GM12878 (cell line): ENCODE results near the gene ECM1. TPM values are rescaled to one million over a fixed set of nuclear protein-coding genes. Genes with fewer than 3 reads are reported as not detected.

Source experiments
- BCLAF1 ChIP-seq: fragments of 450-650 bp; IDR thresholded peaks from 2 replicates; pipeline ENCODE4 v1.6.1; 2017; ENCODE audit warnings: antibody characterized with exemption, mild to moderate bottlenecking, moderate library complexity
- BHLHE40 ChIP-seq, 2 experiments: fragments of 450-650 bp in 1 of 2; IDR thresholded peaks; 2 replicates each; pipeline ENCODE4 v1.6.1; 2011 to 2017; ENCODE audit warnings: low read depth in 2 of 2, borderline replicate concordance in 1 of 2, improper control_type of control experiment in 1 of 2, low read length in 1 of 2, mild to moderate bottlenecking in 1 of 2
- CHD2 ChIP-seq: IDR thresholded peaks from 2 replicates; pipeline ENCODE4 v1.6.1; 2011; ENCODE audit warnings: low read depth, low read length, improper control_type of control experiment, borderline replicate concordance
- CUX1 ChIP-seq: IDR thresholded peaks from 2 replicates; pipeline ENCODE4 v1.6.1; 2012; ENCODE audit warnings: improper control_type of control experiment, low read depth, low read length; ENCODE audit not compliant: insufficient replicate concordance
- DPF2 ChIP-seq: fragments of 450-650 bp; IDR thresholded peaks from 2 replicates; pipeline ENCODE4 v1.6.1; 2017; ENCODE audit warnings: mild to moderate bottlenecking
- ESRRA ChIP-seq: IDR thresholded peaks from 2 replicates; pipeline ENCODE4 v1.6.1; 2012; ENCODE audit warnings: mild to moderate bottlenecking, low read length, improper control_type of control experiment
- MEF2B ChIP-seq: fragments of 450-650 bp; IDR thresholded peaks from 2 replicates; pipeline ENCODE4 v1.6.1; 2018; ENCODE audit warnings: mild to moderate bottlenecking, moderate library complexity; ENCODE audit not compliant: partially characterized antibody, poor library complexity, severe bottlenecking
- MTA3 ChIP-seq: IDR thresholded peaks from 2 replicates; pipeline ENCODE4 v1.6.1; 2012; ENCODE audit warnings: low read length, inconsistent platforms, borderline replicate concordance
- NFYB ChIP-seq: IDR thresholded peaks from 2 replicates; pipeline ENCODE4 v1.6.1; 2011; ENCODE audit warnings: low read depth, mild to moderate bottlenecking, low read length, improper control_type of control experiment, moderate library complexity; ENCODE audit not compliant: insufficient read depth
- PBX3 ChIP-seq: IDR thresholded peaks from 2 replicates; pipeline ENCODE4 v1.6.1; 2011; ENCODE audit warnings: mild to moderate bottlenecking, low read depth, low read length, moderate library complexity; ENCODE audit not compliant: insufficient replicate concordance
- PKNOX1 ChIP-seq: fragments of 450-650 bp; IDR thresholded peaks from 2 replicates; pipeline ENCODE4 v1.6.1; 2016; ENCODE audit warnings: mild to moderate bottlenecking
- POLR2A ChIP-seq: IDR thresholded peaks from 2 replicates; pipeline ENCODE4 v1.6.1; 2011; ENCODE audit warnings: low read depth, mild to moderate bottlenecking, low read length
- RBBP5 ChIP-seq: fragments of 200-600 bp; sonication (generic); conservative IDR thresholded peaks from 2 replicates; pipeline ENCODE4 v1.6.1; 2016
- SMAD1 ChIP-seq: fragments of 450-650 bp; IDR thresholded peaks from 2 replicates; pipeline ENCODE4 v1.6.1; 2018; ENCODE audit warnings: mild to moderate bottlenecking, low read depth; ENCODE audit not compliant: partially characterized antibody
- SREBF2 ChIP-seq: IDR thresholded peaks from 2 replicates; pipeline ENCODE4 v1.6.1; 2012; ENCODE audit warnings: mild to moderate bottlenecking, low read length
- SUPT20H ChIP-seq: IDR thresholded peaks from 2 replicates; pipeline ENCODE4 v1.6.1; 2011; ENCODE audit warnings: low read depth, mild to moderate bottlenecking, low read length, moderate library complexity, borderline replicate concordance; ENCODE audit not compliant: control insufficient read depth
- TBL1XR1 ChIP-seq: IDR thresholded peaks from 2 replicates; pipeline ENCODE4 v1.6.1; 2012; ENCODE audit warnings: low read depth, low read length, improper control_type of control experiment
- USF1 ChIP-seq: IDR thresholded peaks from 2 replicates; pipeline ENCODE4 v1.6.1; 2011; ENCODE audit warnings: borderline replicate concordance, low read depth, mild to moderate bottlenecking, moderate library complexity, mixed read lengths, low read length; ENCODE audit not compliant: insufficient read depth; ENCODE audit errors: extremely low read length
- polyA plus RNA-seq, 11 experiments: library from polyadenylated mRNA; depleted of rRNA in 4 of 11; unstranded in 6 of 11; stranded (reverse) in 5 of 11; fragments of >200 nt; fragmentation: Nextera tagmentation in 4 of 11; fragmentation: Illumina TruSeq in 1 of 11; extraction: Ambion mirVana in 4 of 11; extraction: Trizol in 1 of 11; gene quantifications; 1 replicate in 1 of 11; 2 replicates in 10 of 11; pipeline versions ENCODE4 v1.2.1 to v1.2.3, GENCODE V29; 2011 to 2016; ENCODE audit warnings: inconsistent platforms in 2 of 11, missing spikeins in 2 of 11, low read depth in 1 of 11
- total RNA-seq, 4 experiments: library from RNA; depleted of rRNA in 3 of 4; stranded (reverse); fragments of >200 nt in 3 of 4; fragmentation: Illumina TruSeq in 1 of 4; extraction: Trizol in 1 of 4; gene quantifications; 2 replicates each; pipeline versions ENCODE4 v1.2.1 to v1.2.3, GENCODE V29; 2013 to 2021

ECM1 gene
- total and polyA plus RNA-seq, 10 of the 15 experiments (the other 5 are each of a cell fraction or from before 2014, with no cell fraction given) = 0.06 to 1.3 (median 0.60) TPM

- peak; percentile 9 to 57; a peak in 1 of 4 replicates for TF ChIP-seq BHLHE40 (IDR thresholded peaks at IDR 0.05; ENCODE audit: borderline replicate concordance in 1 of 2, low read depth in 2 of 2, low read length in 1 of 2)
- TF ChIP-seq ESRRA = no peak
- TF ChIP-seq BCLAF1 = no peak
- no peak for TF ChIP-seq SUPT20H
- TF ChIP-seq POLR2A = peak; percentile 70
- TF ChIP-seq PBX3 = peak; percentile 93
- no peak for TF ChIP-seq CUX1
- peak; percentile 91 for TF ChIP-seq NFYB
- peak; percentile 68; the same call in 1 of the 2 replicates for TF ChIP-seq CHD2
- TF ChIP-seq DPF2 = peak; percentile 90
- TF ChIP-seq SMAD1 = no peak
- no peak for TF ChIP-seq SREBF2
- no peak for TF ChIP-seq MTA3
- TF ChIP-seq USF1 = no peak
- TF ChIP-seq TBL1XR1 = no peak; the same call in 1 of the 2 replicates
- TF ChIP-seq MEF2B = peak; percentile 80
- peak; percentile 98 for TF ChIP-seq PKNOX1
- no peak for TF ChIP-seq RBBP5
These were observed 7.6 kb downstream of the ECM1 start, which contains the start of gene FALEC (continued) for GRCh38 chr1:150515328-150516049.
